HEK293 (cell line): ENCODE results near the gene PHF14.

Experiments used
- CTCF ChIA-PET: fragments of 350-600 bp; formaldehyde crosslinking; extraction: SDS; loops from one replicate; lab custom pipeline; 2021; ENCODE audit warnings: antibody characterized with exemption; lab: Yijun Ruan, JAX
- POLR2A ChIA-PET: fragments of 300-600 bp; formaldehyde crosslinking; extraction: SDS; loops from one replicate; lab custom pipeline; 2020; ENCODE audit warnings: antibody characterized with exemption, inconsistent platforms; lab: Yijun Ruan, JAX
- H3K27ac ChIP-seq: fragments of 200-500 bp; sonication (Bioruptor generic); 2 replicates; pipeline ENCODE4 v1.5.1; 2014; ENCODE audit warnings: low read depth, low read length, control low read depth, inconsistent platforms; ENCODE audit errors: extremely low read depth
- H3K36me3 ChIP-seq, 2 experiments: fragments of 200-500 bp in 1 of 2; sonication (Bioruptor generic) in 1 of 2; 1 replicate in 1 of 2; 2 replicates in 1 of 2; pipeline ENCODE4 v1.5.1; 2014 to 2017; ENCODE audit warnings: inconsistent platforms in 2 of 2, low read length in 2 of 2; ENCODE audit not compliant: control insufficient read depth in 2 of 2, insufficient read depth in 1 of 2
- H3K4me1 ChIP-seq: fragments of 200-500 bp; sonication (Bioruptor generic); 2 replicates; pipeline ENCODE4 v1.5.1; 2014; ENCODE audit warnings: mild to moderate bottlenecking, low read length, inconsistent platforms; ENCODE audit not compliant: control insufficient read depth, insufficient read depth
- H3K4me3 ChIP-seq: 2 replicates; pipeline ENCODE4 v1.5.1; 2011; ENCODE audit warnings: low read depth, mild to moderate bottlenecking, control low read depth, low read length, moderate library complexity
- H3K9me3 ChIP-seq: fragments of 200-500 bp; sonication (Bioruptor generic); 2 replicates; pipeline ENCODE4 v1.5.1; 2014; ENCODE audit warnings: low read depth, low read length, inconsistent platforms; ENCODE audit not compliant: control insufficient read depth, insufficient read depth
- BCL11B ChIP-seq: fragments of 450-650 bp; formaldehyde crosslinking; IDR thresholded peaks from 2 replicates; pipeline ENCODE4 v1.5.1; 2016; ENCODE audit warnings: low read depth, missing biosample characterization, missing genetic modification characterization
- GFI1B ChIP-seq: fragments of 450-650 bp; formaldehyde crosslinking; IDR thresholded peaks from 2 replicates; pipeline ENCODE4 v1.5.1; 2016; ENCODE audit warnings: missing biosample characterization, missing genetic modification characterization
- HOXC10 ChIP-seq: sonication (generic); formaldehyde crosslinking; IDR thresholded peaks from 2 replicates; pipeline ENCODE4 v1.8.1; 2023; ENCODE audit warnings: mild to moderate bottlenecking, missing genetic modification reagents
- KLF1 ChIP-seq: fragments of 450-650 bp; formaldehyde crosslinking; IDR thresholded peaks from 2 replicates; pipeline ENCODE4 v1.5.1; 2016; ENCODE audit warnings: missing biosample characterization, missing genetic modification characterization
- RBAK ChIP-seq: fragments of 450-650 bp; formaldehyde crosslinking; IDR thresholded peaks from 2 replicates; pipeline ENCODE4 v1.5.1; 2016; ENCODE audit warnings: missing biosample characterization, missing genetic modification characterization
- TCF7L2 ChIP-seq: IDR thresholded peaks from 2 replicates; pipeline ENCODE4 v1.6.1; 2011; ENCODE audit warnings: low read depth, mild to moderate bottlenecking, inconsistent platforms, low read length, moderate library complexity, borderline replicate concordance
- ZEB2 ChIP-seq: fragments of 450-650 bp; formaldehyde crosslinking; IDR thresholded peaks from 2 replicates; pipeline ENCODE4 v1.5.1; 2016; ENCODE audit warnings: missing biosample characterization, missing genetic modification characterization
- ZNF157 ChIP-seq: fragments of 450-650 bp; formaldehyde crosslinking; IDR thresholded peaks from 2 replicates; pipeline ENCODE4 v1.5.1; 2016; ENCODE audit warnings: missing biosample characterization, missing genetic modification characterization
- ZNF175 ChIP-seq: fragments of 450-650 bp; formaldehyde crosslinking; IDR thresholded peaks from 2 replicates; pipeline ENCODE4 v1.5.1; 2016; ENCODE audit warnings: missing biosample characterization, missing genetic modification characterization
- ZNF211 ChIP-seq: fragments of 450-650 bp; formaldehyde crosslinking; IDR thresholded peaks from 2 replicates; pipeline ENCODE4 v1.5.1; 2016; ENCODE audit warnings: low read depth, missing biosample characterization, missing genetic modification characterization
- ZNF302 ChIP-seq: fragments of 450-650 bp; formaldehyde crosslinking; IDR thresholded peaks from 2 replicates; pipeline ENCODE4 v1.5.1; 2016; ENCODE audit warnings: missing biosample characterization, missing genetic modification characterization, low read depth
- ZNF350 ChIP-seq: fragments of 450-650 bp; formaldehyde crosslinking; IDR thresholded peaks from 2 replicates; pipeline ENCODE4 v1.5.0; 2017; ENCODE audit warnings: missing biosample characterization, mild to moderate bottlenecking, missing genetic modification characterization
- ZNF354C ChIP-seq: fragments of 450-650 bp; formaldehyde crosslinking; IDR thresholded peaks from 2 replicates; pipeline ENCODE4 v1.5.1; 2016; ENCODE audit warnings: missing biosample characterization, missing genetic modification characterization, low read depth, borderline replicate concordance
- ZNF394 ChIP-seq: fragments of 450-650 bp; formaldehyde crosslinking; IDR thresholded peaks from 2 replicates; pipeline ENCODE4 v1.5.1; 2016; ENCODE audit warnings: missing biosample characterization, missing genetic modification characterization, mild to moderate bottlenecking, moderate library complexity, borderline replicate concordance
- ZNF426 ChIP-seq: fragments of 450-650 bp; formaldehyde crosslinking; IDR thresholded peaks from 2 replicates; pipeline ENCODE4 v1.5.1; 2017; ENCODE audit warnings: missing biosample characterization, missing genetic modification characterization, mild to moderate bottlenecking, inconsistent platforms, moderate library complexity
- ZNF473 ChIP-seq: fragments of 450-650 bp; formaldehyde crosslinking; IDR thresholded peaks from 2 replicates; pipeline ENCODE4 v1.5.1; 2017; ENCODE audit warnings: missing biosample characterization, missing genetic modification characterization
- ZNF530 ChIP-seq: fragments of 450-650 bp; formaldehyde crosslinking; IDR thresholded peaks from 2 replicates; pipeline ENCODE4 v1.5.1; 2016; ENCODE audit warnings: low read depth, missing biosample characterization, missing genetic modification characterization
- ZNF549 ChIP-seq: fragments of 450-650 bp; IDR thresholded peaks from 2 replicates; pipeline ENCODE4 v1.5.1; 2018; ENCODE audit warnings: missing biosample characterization, missing genetic modification characterization, mild to moderate bottlenecking, inconsistent platforms, moderate library complexity
- ZNF596 ChIP-seq: fragments of 450-650 bp; IDR thresholded peaks from 2 replicates; pipeline ENCODE4 v1.5.0; 2018; ENCODE audit warnings: missing biosample characterization, mild to moderate bottlenecking, missing genetic modification characterization, moderate library complexity
- ZNF610 ChIP-seq: fragments of 450-650 bp; formaldehyde crosslinking; IDR thresholded peaks from 2 replicates; pipeline ENCODE4 v1.5.1; 2016; ENCODE audit warnings: missing biosample characterization, missing genetic modification characterization, borderline replicate concordance
- ZNF621 ChIP-seq: fragments of 450-650 bp; formaldehyde crosslinking; IDR thresholded peaks from 2 replicates; pipeline ENCODE4 v1.5.1; 2017; ENCODE audit warnings: missing biosample characterization, missing genetic modification characterization
- ZNF623 ChIP-seq: fragments of 450-650 bp; formaldehyde crosslinking; IDR thresholded peaks from 2 replicates; pipeline ENCODE4 v1.5.1; 2016; ENCODE audit warnings: missing biosample characterization, missing genetic modification characterization
- ZNF660 ChIP-seq: fragments of 450-650 bp; IDR thresholded peaks from 2 replicates; pipeline ENCODE4 v1.5.1; 2018; ENCODE audit warnings: missing biosample characterization, mild to moderate bottlenecking, missing genetic modification characterization
- ZNF747 ChIP-seq: fragments of 450-650 bp; formaldehyde crosslinking; IDR thresholded peaks from 2 replicates; pipeline ENCODE4 v1.5.1; 2016; ENCODE audit warnings: missing biosample characterization, missing genetic modification characterization
- ZNF791 ChIP-seq: fragments of 450-650 bp; formaldehyde crosslinking; IDR thresholded peaks from 2 replicates; pipeline ENCODE4 v1.5.1; 2016; ENCODE audit warnings: missing biosample characterization, missing genetic modification characterization
- ZNF792 ChIP-seq: fragments of 450-650 bp; formaldehyde crosslinking; IDR thresholded peaks from 2 replicates; pipeline ENCODE4 v1.5.1; 2016; ENCODE audit warnings: missing biosample characterization, missing genetic modification characterization
- ZNF843 ChIP-seq: fragments of 450-650 bp; formaldehyde crosslinking; IDR thresholded peaks from 2 replicates; pipeline ENCODE4 v1.5.1; 2016; ENCODE audit warnings: missing biosample characterization, missing genetic modification characterization
- ZSCAN23 ChIP-seq: fragments of 450-650 bp; formaldehyde crosslinking; IDR thresholded peaks from 2 replicates; pipeline ENCODE4 v1.5.1; 2016; ENCODE audit warnings: missing biosample characterization, missing genetic modification characterization
- TF ChIP-seq, protein P1 (sequence below): fragments of 450-650 bp; formaldehyde crosslinking; IDR thresholded peaks from 2 replicates; pipeline ENCODE4 v1.5.1; 2016; ENCODE audit warnings: missing biosample characterization, missing genetic modification characterization
- TF ChIP-seq, protein P2 (sequence below): fragments of 450-650 bp; formaldehyde crosslinking; IDR thresholded peaks from 2 replicates; pipeline ENCODE4 v1.5.1; 2016; ENCODE audit warnings: missing biosample characterization, missing genetic modification characterization
- TF ChIP-seq, protein P3 (sequence below): fragments of 450-650 bp; formaldehyde crosslinking; IDR thresholded peaks from 2 replicates; pipeline ENCODE4 v1.5.1; 2016; ENCODE audit warnings: missing biosample characterization, missing genetic modification characterization, low read depth

Gene PHF14

DNA sequence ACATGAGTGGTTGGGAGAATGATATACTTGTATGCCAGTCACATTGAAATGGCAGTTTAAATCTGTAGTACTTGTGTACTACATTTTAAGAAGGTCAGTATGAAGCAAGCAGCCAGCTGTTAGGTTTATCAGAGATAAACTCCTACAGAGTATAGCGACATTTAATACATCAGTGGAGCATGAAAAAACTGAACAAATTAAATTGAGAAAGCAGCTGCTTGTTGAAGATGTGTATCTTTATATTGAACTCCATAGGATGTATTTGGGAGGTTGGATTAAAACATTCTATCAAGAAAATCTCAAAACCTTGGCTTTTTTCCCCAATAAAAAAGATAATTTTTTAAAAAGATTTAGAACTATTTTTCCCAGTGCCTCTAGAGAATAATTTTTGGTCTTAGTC, 47.8 kb downstream of the PHF14 start:
- POLR2A ChIA-PET, result interaction anchor here (0.7 kb wide), 1 partner anchor 81 kb away, joined by 3 read pairs; a partner anchor contains a TSS
- Histone ChIP-seq H3K9me3 (no peaks in the 10 kb centered on the region), H3K36me3 (peaks cover 0 to 5% of the 10 kb centered on the region in 2 experiments), H3K4me1 (no peaks in the 10 kb centered on the region; the same call in 1 of the 2 replicates), H3K27ac (no peak overlapping the region), H3K4me3 (no peak overlapping the region)
- TF ChIP-seq ZSCAN23 (tag by site-specific recombination), result no peak
- no peak for TF ChIP-seq ZNF549
- TF ChIP-seq, protein P1, sequence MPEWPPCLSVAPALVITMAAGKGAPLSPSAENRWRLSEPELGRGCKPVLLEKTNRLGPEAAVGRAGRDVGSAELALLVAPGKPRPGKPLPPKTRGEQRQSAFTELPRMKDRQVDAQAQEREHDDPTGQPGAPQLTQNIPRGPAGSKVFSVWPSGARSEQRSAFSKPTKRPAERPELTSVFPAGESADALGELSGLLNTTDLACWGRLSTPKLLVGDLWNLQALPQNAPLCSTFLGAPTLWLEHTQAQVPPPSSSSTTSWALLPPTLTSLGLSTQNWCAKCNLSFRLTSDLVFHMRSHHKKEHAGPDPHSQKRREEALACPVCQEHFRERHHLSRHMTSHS (tag by site-specific recombination), result no peak
- no peak for TF ChIP-seq HOXC10 (CRISPR knock-in tag)
- no peak for TF ChIP-seq ZNF350 (tag by site-specific recombination)
- TF ChIP-seq GFI1B, result no peak
- TF ChIP-seq ZNF596 (tag by site-specific recombination), result no peak
- TF ChIP-seq KLF1, result no peak
- TF ChIP-seq ZNF211 (tag by site-specific recombination), result no peak
- no peak for TF ChIP-seq ZNF660 (tag by site-specific recombination)
- no peak for TF ChIP-seq ZNF354C (tag by site-specific recombination)
- no peak for TF ChIP-seq ZNF792 (tag by site-specific recombination)
- no peak for TF ChIP-seq ZNF157
- TF ChIP-seq RBAK (tag by site-specific recombination), result no peak
- no peak for TF ChIP-seq ZNF426 (tag by site-specific recombination)
- CTCF ChIA-PET, result interaction anchor here (0.8 kb wide), 1 partner anchor 8 kb away, joined by 3 read pairs; no protein-coding TSS in a partner anchor

DNA sequence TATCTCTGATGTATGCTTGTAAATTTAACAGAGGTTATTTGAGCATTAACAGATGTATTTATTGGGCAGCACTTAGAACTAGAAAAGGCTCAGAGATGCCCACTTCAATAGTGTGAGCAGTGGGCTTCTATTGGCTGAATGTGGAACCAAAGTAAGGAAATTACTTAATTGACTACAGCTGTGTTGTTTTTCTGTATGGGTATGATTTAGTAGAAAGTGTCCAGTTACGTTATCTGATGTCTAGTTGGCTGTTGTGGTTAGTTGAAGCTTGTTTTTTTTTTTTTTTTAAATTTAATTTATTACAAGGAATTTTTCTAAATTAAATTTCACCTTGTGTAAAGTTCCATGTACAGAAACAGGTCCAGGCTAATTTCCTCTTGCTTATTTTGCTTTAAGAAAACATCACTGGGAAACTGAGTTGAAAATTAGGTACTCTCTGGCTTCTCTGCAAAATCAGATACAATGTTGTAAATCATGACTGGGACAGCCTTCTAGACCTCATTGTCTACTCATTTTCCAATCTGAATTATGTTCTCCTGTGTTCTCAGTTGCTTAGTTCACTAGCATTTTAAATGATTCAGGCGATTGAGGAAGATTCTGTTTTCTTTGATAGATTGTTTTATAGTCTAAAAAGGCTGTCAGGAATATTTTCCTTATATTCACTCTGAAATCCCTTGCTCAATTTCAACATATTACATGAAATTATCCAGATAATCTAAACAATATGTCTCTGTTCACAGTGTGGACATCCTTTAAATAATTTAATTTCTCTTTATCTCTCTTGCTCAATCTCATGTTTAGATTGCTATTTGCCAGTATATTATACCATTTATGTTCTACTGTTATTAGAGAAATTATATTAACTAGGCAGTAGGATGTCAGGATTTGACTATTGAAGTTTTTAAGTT, 53.0 kb downstream of the PHF14 start:
- H3K4me3 ChIP-seq, result no peak overlapping the region
- peaks cover 20% of the 10 kb centered on the region for H3K4me1 ChIP-seq
- ChIA-PET CTCF (no interaction called here), POLR2A (interaction anchor here (0.6 kb wide), 1 partner anchor 114 kb away, joined by 3 read pairs; no protein-coding TSS in a partner anchor)
- H3K36me3 ChIP-seq, result peaks cover 0 to 5% of the 10 kb centered on the region in 2 experiments; a peak in 1 of 3 replicates
- no peaks in the 10 kb centered on the region for H3K9me3 ChIP-seq
- H3K27ac ChIP-seq, result peak overlapping the region; percentile 38; the same call in 1 of the 2 replicates
- 0 out of 2 replicates have a peak, but pooled peaks have one; percentile 17 for TF ChIP-seq ZEB2 (tag by site-specific recombination)
- no peak for TF ChIP-seq ZNF302 (tag by site-specific recombination)
- TF ChIP-seq BCL11B (tag by site-specific recombination), result no peak
- TF ChIP-seq ZNF394 (tag by site-specific recombination), result no peak
- no peak for TF ChIP-seq ZNF623 (tag by site-specific recombination)
- TF ChIP-seq ZNF843 (tag by site-specific recombination), result peak; percentile 82
- TF ChIP-seq TCF7L2, result 0 out of 2 replicates have a peak, but pooled peaks have one; percentile 0
- TF ChIP-seq ZNF610 (tag by site-specific recombination), result no peak
- TF ChIP-seq, protein P2, sequence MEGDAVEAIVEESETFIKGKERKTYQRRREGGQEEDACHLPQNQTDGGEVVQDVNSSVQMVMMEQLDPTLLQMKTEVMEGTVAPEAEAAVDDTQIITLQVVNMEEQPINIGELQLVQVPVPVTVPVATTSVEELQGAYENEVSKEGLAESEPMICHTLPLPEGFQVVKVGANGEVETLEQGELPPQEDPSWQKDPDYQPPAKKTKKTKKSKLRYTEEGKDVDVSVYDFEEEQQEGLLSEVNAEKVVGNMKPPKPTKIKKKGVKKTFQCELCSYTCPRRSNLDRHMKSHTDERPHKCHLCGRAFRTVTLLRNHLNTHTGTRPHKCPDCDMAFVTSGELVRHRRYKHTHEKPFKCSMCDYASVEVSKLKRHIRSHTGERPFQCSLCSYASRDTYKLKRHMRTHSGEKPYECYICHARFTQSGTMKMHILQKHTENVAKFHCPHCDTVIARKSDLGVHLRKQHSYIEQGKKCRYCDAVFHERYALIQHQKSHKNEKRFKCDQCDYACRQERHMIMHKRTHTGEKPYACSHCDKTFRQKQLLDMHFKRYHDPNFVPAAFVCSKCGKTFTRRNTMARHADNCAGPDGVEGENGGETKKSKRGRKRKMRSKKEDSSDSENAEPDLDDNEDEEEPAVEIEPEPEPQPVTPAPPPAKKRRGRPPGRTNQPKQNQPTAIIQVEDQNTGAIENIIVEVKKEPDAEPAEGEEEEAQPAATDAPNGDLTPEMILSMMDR, result no peak
- TF ChIP-seq ZNF530, result no peak
- no peak for TF ChIP-seq ZNF473
- no peak for TF ChIP-seq ZNF175 (tag by site-specific recombination)
- no peak for TF ChIP-seq ZNF211 (tag by site-specific recombination)
- no peak for TF ChIP-seq ZNF621 (tag by site-specific recombination)
- no peak for TF ChIP-seq ZNF791 (tag by site-specific recombination)
- TF ChIP-seq ZNF747, result no peak
- TF ChIP-seq, protein P3, sequence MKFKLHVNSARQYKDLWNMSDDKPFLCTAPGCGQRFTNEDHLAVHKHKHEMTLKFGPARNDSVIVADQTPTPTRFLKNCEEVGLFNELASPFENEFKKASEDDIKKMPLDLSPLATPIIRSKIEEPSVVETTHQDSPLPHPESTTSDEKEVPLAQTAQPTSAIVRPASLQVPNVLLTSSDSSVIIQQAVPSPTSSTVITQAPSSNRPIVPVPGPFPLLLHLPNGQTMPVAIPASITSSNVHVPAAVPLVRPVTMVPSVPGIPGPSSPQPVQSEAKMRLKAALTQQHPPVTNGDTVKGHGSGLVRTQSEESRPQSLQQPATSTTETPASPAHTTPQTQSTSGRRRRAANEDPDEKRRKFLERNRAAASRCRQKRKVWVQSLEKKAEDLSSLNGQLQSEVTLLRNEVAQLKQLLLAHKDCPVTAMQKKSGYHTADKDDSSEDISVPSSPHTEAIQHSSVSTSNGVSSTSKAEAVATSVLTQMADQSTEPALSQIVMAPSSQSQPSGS (tag by site-specific recombination), result no peak
